Mesangial cell (primary cell): ENCODE results near the gene LHX4. TPM values are rescaled to one million over a fixed set of nuclear protein-coding genes. Genes with fewer than 3 reads are reported as not detected.

Source experiments
- total RNA-seq: library from RNA; depleted of rRNA; stranded (reverse); fragments of >200 nt; gene quantifications from 2 replicates; pipeline ENCODE4 v1.2.3, GENCODE V29; 2015

Gene LHX4
- total RNA-seq = under 0.01 and 0.13 TPM in 2 replicates

DNA sequence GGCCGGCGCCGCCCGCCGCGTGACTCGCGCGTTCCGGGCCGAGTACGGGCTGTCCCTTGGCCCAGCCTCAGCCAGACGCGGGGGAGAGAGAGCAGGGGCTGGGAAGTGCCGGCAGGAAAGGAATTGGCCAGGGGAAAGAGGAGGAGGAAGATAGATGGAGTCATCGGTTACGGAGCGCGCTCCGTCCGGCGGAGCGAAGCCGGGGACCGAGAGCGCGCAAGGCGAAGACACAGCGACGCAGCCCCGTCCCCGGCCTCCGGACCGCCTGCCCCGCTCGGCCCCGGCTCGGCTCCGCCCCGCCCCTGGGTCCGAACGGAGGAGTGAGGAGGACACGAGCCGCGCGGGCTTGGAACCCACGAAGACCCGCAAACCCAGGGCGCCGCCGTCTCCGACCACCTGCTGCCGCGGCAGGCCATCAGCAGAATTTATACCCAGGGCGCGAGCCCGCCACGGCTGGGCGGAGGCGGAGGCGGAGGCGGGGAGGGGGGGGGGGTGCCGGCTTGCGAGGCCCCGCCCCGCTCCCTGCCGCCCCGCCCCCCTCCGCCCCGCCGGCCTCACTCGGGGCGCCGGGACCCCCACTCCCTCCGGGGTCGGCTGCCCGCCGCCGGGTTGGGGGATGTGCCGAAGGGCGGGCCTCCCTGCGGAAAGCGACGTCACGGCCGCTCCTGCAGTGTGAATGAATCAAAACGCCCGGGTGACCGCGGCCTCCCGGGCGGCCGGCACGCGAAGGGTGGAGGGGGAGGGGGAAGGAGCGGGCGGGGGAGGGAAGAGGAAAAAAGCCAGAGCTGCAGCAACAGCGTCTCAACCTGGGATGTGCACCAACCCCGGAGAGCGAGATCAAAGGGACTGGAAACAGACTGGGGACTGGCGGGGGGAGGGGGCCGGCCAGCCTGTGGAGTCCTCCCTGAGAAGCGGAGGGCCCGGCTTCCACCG is at the start of gene LHX4:
Gene LHX4, plus strand, starts transcription at position 782 of the 933 bp plus-strand sequence. CDS start 266 bp downstream, outside the sequence.

Other genes starting within 250 kb of the LHX4 start
- 164 and 188 TPM in 2 replicates for gene QSOX1, start 75.4 kb upstream of the LHX4 start, total RNA-seq